HepG2 (cell line): ENCODE measurements around the gene MLYCD. TPM values are rescaled to one million over a fixed set of nuclear protein-coding genes. Genes with fewer than 3 reads are reported as not detected.

Experiments used
- ATAC-seq: fragments of 200-7000 bp; cut with Tn5 transposase; 3 replicates; pipeline ENCODE4 v1.9.1; 2020; ENCODE audit warnings: mild to moderate bottlenecking, moderate library complexity
- BruUV-seq: library from RNA; stranded (reverse); fragments of 400-500 nt; replicated peaks from 2 replicates; lab custom pipeline; 2021; lab: Mats Ljungman, UMichigan
- CTCF ChIA-PET: fragments of 300-600 bp; formaldehyde crosslinking; extraction: SDS; loops from one replicate; lab custom pipeline; 2021; ENCODE audit warnings: low total read pairs, inconsistent platforms, low intra/inter-chr PET ratio; lab: Yijun Ruan, JAX
- POLR2A ChIA-PET: fragments of 350-600 bp; sonication (Branson Sonifier 250); formaldehyde crosslinking; loops from one replicate; lab custom pipeline; 2020; ENCODE audit warnings: antibody characterized with exemption, inconsistent platforms; lab: Yijun Ruan, JAX
- DNase-seq: peaks from one replicate; pipeline ENCODE4 v3.0.0-alpha.2; 2015; ENCODE audit warnings: low spot score
- FAIRE-seq: peaks from 3 replicates; lab custom pipeline; 2011; peaks lifted over from hg19 to GRCh38; lab: Jason Lieb, UNC
- H2AFZ ChIP-seq: one replicate; pipeline ENCODE4 v1.6.1; 2011; ENCODE audit warnings: low read length, inconsistent platforms
- H3K27ac ChIP-seq: fragments of 300-600 bp; 3 replicates; pipeline ENCODE4 v1.8.0; 2011; ENCODE audit warnings: mixed run types, mild to moderate bottlenecking, mixed read lengths, low read length, inconsistent platforms; ENCODE audit not compliant: insufficient read depth; ENCODE audit errors: extremely low read length
- H3K27me3 ChIP-seq, 2 experiments: fragments of 200-600 bp in 1 of 2; 2 replicates in 1 of 2; 3 replicates in 1 of 2; pipeline versions ENCODE4 v1.6.0 to v1.8.0; 2011; ENCODE audit warnings: low read length in 2 of 2, mild to moderate bottlenecking in 2 of 2, moderate library complexity in 2 of 2, inconsistent platforms in 1 of 2; ENCODE audit not compliant: insufficient read depth in 2 of 2, control insufficient read depth in 1 of 2
- H3K36me3 ChIP-seq, 2 experiments: fragments of 200-600 bp in 1 of 2; replicated peaks in 1 of 2; 2 replicates in 1 of 2; 3 replicates in 1 of 2; pipeline versions ENCODE4 v1.5.1 to v1.8.0; 2011; ENCODE audit warnings: low read length in 2 of 2, inconsistent platforms in 1 of 2; ENCODE audit not compliant: insufficient read depth in 2 of 2, control insufficient read depth in 1 of 2
- H3K4me1 ChIP-seq: 2 replicates; pipeline ENCODE4 v1.5.1; 2012; ENCODE audit warnings: low read length, inconsistent platforms; ENCODE audit not compliant: insufficient read depth
- H3K4me2 ChIP-seq: 2 replicates; pipeline ENCODE4 v1.6.0; 2011; ENCODE audit warnings: low read depth, low read length, inconsistent platforms
- H3K4me3 ChIP-seq, 3 experiments: fragments of 200-600 bp in 1 of 3; sonication (generic), shearing (Covaris generic) in 1 of 3; replicated peaks in 1 of 3; 2 replicates each; pipeline ENCODE4 v1.5.1; 2011 to 2016; ENCODE audit warnings: low read length in 3 of 3, inconsistent platforms in 2 of 3, low read depth in 2 of 3, mild to moderate bottlenecking in 2 of 3, control low read depth in 1 of 3, mixed read lengths in 1 of 3; ENCODE audit not compliant: insufficient read depth in 1 of 3
- H3K79me2 ChIP-seq: one replicate; pipeline ENCODE4 v1.6.1; 2011; ENCODE audit warnings: low read length, inconsistent platforms; ENCODE audit not compliant: insufficient read depth
- H3K9ac ChIP-seq: 2 replicates; pipeline ENCODE4 v1.6.0; 2011; ENCODE audit warnings: mild to moderate bottlenecking, low read depth, low read length, inconsistent platforms; ENCODE audit not compliant: insufficient read depth
- H3K9me3 ChIP-seq: 2 replicates; pipeline ENCODE4 v1.5.1; 2012; ENCODE audit warnings: mild to moderate bottlenecking, low read length
- H4K20me1 ChIP-seq: 2 replicates; pipeline ENCODE4 v1.6.0; 2011; ENCODE audit warnings: inconsistent platforms, mild to moderate bottlenecking, low read length, moderate library complexity; ENCODE audit not compliant: insufficient read depth
- GPN1 ChIP-seq: sonication (generic); formaldehyde crosslinking; IDR thresholded peaks from 2 replicates; pipeline ENCODE4 v1.5.1; 2020; ENCODE audit warnings: missing genetic modification reagents, borderline replicate concordance
- KLF15 ChIP-seq: sonication (generic); formaldehyde crosslinking; IDR thresholded peaks from 2 replicates; pipeline ENCODE4 v1.8.1; 2023; ENCODE audit warnings: borderline replicate concordance, mild to moderate bottlenecking, inconsistent platforms, missing genetic modification reagents, mixed read lengths
- WGBS: methylation state at CpG from one replicate; pipeline ENCODE4 v1.1.6; 2017; ENCODE audit warnings: low lambda C conversion rate; 5-methylcytosine and 5-hydroxymethylcytosine counted together
- in situ Hi-C: cut with HindIII; loops from 2 replicates; pipeline ENCODE4 v1.10.0; 2017; ENCODE audit warnings: low pct_unique_long_range_greater_than_20kb; ENCODE audit not compliant: extremely low pct_ligation_motif_present
- intact Hi-C: fragments of 100-400 bp; cut with micrococcal nuclease; formaldehyde crosslinking; loops from one replicate; pipeline ENCODE4 v1.10.0; 2022; ENCODE audit not compliant: unreplicated experiment
- polyA plus RNA-seq, 8 experiments: library from polyadenylated mRNA; depleted of rRNA in 3 of 8; stranded (reverse) in 7 of 8; unstranded in 1 of 8; fragments of >200 nt; fragmentation: Illumina TruSeq in 4 of 8; extraction: Trizol in 4 of 8; gene quantifications; 2 replicates each; pipeline versions ENCODE4 v1.2.1 to v1.2.3, GENCODE V29; 2011 to 2016; ENCODE audit warnings: low read depth in 4 of 8, missing spikeins in 1 of 8, mixed read lengths in 1 of 8; ENCODE audit not compliant: insufficient read depth in 1 of 8
- total RNA-seq, 5 experiments: library from RNA; depleted of rRNA; stranded (reverse); fragments of >200 nt; fragmentation: Illumina TruSeq; extraction: Trizol; gene quantifications; 2 replicates each; pipeline ENCODE4 v1.2.3, GENCODE V29; 2016; ENCODE audit warnings: low read depth in 1 of 5
- TF ChIP-seq, protein P1 (sequence below): fragments of 450-650 bp; IDR thresholded peaks from 2 replicates; pipeline ENCODE4 v1.6.1; 2017; ENCODE audit warnings: mild to moderate bottlenecking
- TF ChIP-seq, protein P2 (sequence below): sonication (generic); formaldehyde crosslinking; IDR thresholded peaks from 2 replicates; pipeline ENCODE4 v1.8.1; 2023; ENCODE audit warnings: missing genetic modification reagents, inconsistent platforms, borderline replicate concordance
- TF ChIP-seq, protein P3 (sequence below): sonication (generic); formaldehyde crosslinking; IDR thresholded peaks from 2 replicates; pipeline ENCODE4 v1.8.0; 2022; ENCODE audit warnings: mild to moderate bottlenecking, missing genetic modification reagents

Gene MLYCD
- total and polyA plus RNA-seq, 2 of the 13 experiments (the other 11 are each of a cell fraction or from before 2014, with no cell fraction given) = 1.8 to 4.0 TPM

DNA sequence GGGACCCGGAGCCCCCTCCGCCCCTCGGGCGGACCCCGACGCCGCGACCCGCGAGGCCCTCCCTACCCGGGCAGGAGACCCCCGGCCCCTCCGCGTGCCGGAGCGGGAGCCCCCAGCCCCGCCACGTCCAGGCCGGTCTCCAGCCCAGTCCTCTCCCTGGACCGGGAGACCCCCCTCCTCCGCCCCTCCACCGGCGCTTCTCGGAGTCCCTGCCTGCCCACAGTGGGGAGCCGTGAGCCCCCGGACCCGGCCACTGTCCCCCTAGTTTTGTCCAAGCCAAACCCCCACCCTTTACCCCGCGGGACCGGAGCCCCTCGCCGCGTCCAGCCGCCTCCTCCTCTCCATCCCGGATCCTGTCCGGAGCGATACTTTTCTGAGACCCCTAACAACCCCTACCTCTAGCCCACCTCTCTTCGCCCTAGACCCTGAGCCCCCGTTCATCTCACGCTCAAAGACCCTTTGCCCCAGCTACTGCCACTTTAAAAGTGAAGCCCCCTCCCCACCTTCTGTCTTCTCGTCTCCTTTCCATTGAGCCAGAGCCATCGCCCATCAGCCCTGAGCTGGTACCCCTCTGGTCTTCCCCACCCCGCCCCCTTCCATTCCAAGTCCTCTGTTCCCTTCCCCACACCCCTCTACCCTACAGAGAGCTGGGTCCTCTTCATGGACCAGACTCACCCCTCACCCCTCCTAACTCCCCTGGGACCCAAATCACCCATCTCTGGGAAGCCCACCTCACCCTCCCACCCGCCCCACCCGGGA is 70.2 kb downstream of the MLYCD start:
- ATAC-seq (no peak), DNase-seq (no peak), FAIRE-seq (no peak)
- peaks cover 3 to 38% of the 10 kb centered on the region in 2 experiments; a peak in 4 of 5 replicates for H3K27me3 ChIP-seq
- ChIA-PET POLR2A (interaction anchor here (1.4 kb wide), 1 partner anchor 14 kb away, joined by 3 read pairs; no protein-coding TSS in a partner anchor), CTCF (no interaction called here)
- H3K4me1 ChIP-seq = peaks cover 17% of the 10 kb centered on the region
- H3K27ac ChIP-seq = no peak overlapping the region
- H3K36me3 ChIP-seq = peaks cover 10 to 14% of the 10 kb centered on the region in 2 experiments; a peak in 4 of 5 replicates
- TF ChIP-seq, protein P1, sequence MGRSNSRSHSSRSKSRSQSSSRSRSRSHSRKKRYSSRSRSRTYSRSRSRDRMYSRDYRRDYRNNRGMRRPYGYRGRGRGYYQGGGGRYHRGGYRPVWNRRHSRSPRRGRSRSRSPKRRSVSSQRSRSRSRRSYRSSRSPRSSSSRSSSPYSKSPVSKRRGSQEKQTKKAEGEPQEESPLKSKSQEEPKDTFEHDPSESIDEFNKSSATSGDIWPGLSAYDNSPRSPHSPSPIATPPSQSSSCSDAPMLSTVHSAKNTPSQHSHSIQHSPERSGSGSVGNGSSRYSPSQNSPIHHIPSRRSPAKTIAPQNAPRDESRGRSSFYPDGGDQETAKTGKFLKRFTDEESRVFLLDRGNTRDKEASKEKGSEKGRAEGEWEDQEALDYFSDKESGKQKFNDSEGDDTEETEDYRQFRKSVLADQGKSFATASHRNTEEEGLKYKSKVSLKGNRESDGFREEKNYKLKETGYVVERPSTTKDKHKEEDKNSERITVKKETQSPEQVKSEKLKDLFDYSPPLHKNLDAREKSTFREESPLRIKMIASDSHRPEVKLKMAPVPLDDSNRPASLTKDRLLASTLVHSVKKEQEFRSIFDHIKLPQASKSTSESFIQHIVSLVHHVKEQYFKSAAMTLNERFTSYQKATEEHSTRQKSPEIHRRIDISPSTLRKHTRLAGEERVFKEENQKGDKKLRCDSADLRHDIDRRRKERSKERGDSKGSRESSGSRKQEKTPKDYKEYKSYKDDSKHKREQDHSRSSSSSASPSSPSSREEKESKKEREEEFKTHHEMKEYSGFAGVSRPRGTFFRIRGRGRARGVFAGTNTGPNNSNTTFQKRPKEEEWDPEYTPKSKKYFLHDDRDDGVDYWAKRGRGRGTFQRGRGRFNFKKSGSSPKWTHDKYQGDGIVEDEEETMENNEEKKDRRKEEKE = no peak
- TF ChIP-seq, protein P2, sequence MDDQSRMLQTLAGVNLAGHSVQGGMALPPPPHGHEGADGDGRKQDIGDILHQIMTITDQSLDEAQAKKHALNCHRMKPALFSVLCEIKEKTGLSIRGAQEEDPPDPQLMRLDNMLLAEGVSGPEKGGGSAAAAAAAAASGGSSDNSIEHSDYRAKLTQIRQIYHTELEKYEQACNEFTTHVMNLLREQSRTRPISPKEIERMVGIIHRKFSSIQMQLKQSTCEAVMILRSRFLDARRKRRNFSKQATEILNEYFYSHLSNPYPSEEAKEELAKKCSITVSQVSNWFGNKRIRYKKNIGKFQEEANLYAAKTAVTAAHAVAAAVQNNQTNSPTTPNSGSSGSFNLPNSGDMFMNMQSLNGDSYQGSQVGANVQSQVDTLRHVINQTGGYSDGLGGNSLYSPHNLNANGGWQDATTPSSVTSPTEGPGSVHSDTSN (CRISPR knock-in tag) = no peak
- TF ChIP-seq GPN1 (CRISPR knock-in tag) (no peak), KLF15 (CRISPR knock-in tag) (no peak)
- TF ChIP-seq, protein P3, sequence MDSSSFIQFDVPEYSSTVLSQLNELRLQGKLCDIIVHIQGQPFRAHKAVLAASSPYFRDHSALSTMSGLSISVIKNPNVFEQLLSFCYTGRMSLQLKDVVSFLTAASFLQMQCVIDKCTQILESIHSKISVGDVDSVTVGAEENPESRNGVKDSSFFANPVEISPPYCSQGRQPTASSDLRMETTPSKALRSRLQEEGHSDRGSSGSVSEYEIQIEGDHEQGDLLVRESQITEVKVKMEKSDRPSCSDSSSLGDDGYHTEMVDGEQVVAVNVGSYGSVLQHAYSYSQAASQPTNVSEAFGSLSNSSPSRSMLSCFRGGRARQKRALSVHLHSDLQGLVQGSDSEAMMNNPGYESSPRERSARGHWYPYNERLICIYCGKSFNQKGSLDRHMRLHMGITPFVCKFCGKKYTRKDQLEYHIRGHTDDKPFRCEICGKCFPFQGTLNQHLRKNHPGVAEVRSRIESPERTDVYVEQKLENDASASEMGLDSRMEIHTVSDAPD (CRISPR knock-in tag) = no peak
- H3K4me2 ChIP-seq = no peak overlapping the region
- peaks cover 14% of the 10 kb centered on the region; the same call in 1 of the 2 replicates for H4K20me1 ChIP-seq
- H2AFZ ChIP-seq = no peak overlapping the region
- H3K9ac ChIP-seq = no peak overlapping the region
- H3K9me3 ChIP-seq = no peaks in the 10 kb centered on the region
- no TSS peak for BruUV-seq
- H3K4me3 ChIP-seq = no peak overlapping the region
- in situ Hi-C loops = loop anchor here (25.0 kb wide), 1 partner anchor 218 kb away; the partner anchor contains the start of genes ADAD2 and TAF1C
- 74% methylated on average over 33 of the region's 45 CpGs for WGBS
- intact Hi-C loops = no loop called here
- no peaks in the 10 kb centered on the region for H3K79me2 ChIP-seq
